ENCODE data around the gene OLR1.
"Not testable (repeated sequence)": the region's sequence is repeated elsewhere in the genome, so short reads cannot be mapped to it uniquely, and the experiment has no call there.

OLR1 gene

DNA sequence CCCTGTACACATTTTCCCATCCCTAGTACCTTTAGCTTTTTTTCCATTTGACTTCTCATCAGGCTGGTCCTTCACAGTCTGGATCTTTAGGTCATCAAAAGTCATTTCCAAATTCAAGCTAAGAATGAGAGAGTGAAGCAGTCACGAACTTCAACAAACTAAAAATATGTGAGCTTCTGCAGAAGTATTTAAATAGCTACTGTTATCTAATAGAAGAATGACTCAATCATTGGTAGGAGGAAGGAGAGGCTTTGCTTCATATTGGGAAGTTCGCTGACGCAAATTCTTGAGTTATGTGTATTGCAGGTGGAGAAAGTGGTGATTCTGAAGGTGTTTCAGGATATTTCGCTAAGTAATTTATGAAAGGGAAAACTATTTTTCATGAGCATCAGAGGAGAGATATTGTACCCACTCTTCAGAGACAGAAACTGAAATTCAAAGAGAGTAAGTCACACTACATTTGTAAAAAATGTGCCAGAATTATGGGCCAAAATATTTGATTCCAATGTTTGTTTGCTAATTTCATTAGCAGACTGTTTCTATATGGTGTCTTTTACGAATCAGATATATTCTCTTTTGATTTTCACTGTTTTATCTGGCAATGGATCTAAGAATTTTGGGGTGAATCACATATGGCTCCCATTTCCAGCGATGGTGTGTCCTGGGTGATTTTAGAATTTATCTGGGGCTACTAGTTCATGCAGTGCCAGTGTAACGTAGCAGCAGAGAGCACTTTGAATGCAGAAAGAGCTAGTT lies at the start of gene OLR1:
TSS of gene OLR1 (minus strand) at position 160 of the 756 bp plus-strand sequence. CDS start at position 105, 55 bp downstream.
- no peak for DNase-seq (ENCODE audit: low read depth, low spot score)

DNA sequence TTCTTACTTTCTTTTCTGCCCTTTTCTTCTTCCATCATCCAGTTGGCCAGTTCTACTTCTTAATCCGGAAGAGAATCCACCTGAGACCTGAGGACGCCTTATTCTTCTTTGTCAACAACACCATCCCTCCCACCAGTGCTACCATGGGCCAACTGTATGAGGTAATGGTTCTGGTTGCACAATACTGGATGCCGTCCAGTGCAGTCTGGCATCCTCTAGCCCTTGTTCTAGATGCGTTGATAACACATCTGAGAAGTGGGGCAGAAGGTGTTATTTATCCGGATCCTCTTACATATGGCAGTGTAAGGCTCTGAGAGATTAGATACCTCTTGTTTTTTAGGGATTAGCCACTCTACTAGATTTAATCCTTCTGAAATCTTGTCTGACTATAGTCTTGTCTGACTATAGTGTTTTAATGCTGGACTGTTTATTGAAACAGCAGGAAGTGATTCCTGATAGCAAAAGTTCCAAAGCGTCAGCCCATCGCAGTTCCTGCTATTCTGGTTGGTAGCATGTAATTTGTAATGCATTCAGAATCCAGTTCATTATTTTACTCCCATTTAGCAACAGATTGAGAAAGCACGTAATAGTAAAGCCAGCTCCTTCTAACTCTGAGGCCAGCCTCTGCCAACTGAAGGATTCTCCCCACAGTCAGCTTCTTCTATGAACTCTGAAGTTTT lies 48.6 kb upstream of the OLR1 start:
- no peak for DNase-seq (ENCODE audit: low read depth, low spot score)

DNA sequence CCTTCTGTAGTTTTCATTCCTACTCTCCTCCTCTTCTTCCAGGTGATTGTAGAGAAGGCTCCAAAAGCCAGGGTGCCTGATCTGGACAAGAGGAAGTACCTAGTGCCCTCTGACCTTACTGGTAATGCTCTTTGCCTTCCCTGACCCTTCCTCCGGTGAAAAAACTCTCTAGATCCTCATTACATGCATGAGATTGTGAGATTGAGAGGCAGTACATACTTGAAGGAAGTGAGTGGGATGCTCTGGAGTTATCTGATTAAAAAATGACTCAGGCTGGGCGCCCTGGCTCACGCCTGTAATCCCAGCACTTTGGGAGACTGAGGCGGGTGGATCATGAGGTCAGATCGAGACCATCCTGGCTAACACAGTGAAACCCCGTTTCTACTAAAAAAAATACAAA lies 46.1 kb upstream of the OLR1 start:
- no peak for DNase-seq (ENCODE audit: low read depth, low spot score)

DNA sequence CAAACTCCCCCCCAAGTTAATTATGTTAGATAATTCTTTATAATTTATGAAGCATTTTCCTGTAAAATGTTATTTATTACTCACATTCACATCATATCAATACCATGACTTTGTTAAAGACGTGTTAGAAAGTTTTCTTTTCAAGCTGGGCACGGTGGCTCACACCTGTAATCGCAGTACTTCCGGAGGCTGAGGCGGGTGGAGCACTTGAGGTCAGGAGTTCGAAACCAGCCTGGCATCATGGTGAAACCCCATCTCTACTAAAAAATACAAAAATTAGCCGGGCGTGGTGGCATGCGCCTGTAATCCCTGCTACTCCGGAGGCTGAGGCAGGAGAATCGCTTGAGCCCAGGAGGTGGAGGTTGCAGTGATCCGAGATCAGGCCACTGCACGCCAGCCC lies 44.0 kb upstream of the OLR1 start:
- DNase-seq (ENCODE audit: low read depth, low spot score), result not testable (repeated sequence)

DNA sequence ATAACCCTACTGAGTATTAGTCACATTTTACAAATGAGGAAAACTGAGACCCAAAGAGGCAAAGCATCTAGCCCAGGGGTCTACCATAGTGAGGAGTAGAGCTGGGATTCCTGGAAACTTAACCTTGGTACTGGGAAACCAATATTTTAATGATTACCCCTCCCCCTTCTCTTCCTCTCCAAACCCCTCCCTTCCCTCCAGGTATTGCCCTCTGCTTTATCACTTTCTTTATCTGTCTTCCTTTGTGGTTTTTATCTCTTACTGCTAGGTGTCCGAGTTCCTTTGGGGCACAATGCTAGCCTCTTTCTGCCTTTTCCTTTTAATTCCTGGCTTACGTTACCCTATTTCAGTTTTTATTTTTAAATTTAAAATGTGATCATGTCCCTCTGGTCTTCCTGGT lies 43.5 kb upstream of the OLR1 start:
- DNase-seq (ENCODE audit: low read depth, low spot score), result no peak

DNA sequence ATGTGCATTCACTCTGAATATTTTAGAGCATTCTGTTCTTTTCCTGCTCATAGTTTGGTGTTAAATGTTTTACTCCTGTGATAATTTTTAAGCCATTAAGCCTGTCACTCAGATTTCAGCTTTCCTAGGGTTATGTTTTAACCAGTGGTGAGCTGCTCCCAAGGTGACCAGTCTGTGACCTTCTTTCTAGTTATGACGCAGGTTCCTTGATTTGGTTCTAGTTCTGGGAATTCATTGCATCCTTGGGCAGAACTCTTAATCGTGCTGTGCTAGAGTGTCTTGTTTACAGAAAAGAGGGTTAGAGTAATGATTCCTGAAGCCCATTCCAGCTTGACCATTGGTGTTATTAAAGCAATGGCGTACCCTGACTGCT lies 42.9 kb upstream of the OLR1 start:
- no peak for DNase-seq (ENCODE audit: low read depth, low spot score)

DNA sequence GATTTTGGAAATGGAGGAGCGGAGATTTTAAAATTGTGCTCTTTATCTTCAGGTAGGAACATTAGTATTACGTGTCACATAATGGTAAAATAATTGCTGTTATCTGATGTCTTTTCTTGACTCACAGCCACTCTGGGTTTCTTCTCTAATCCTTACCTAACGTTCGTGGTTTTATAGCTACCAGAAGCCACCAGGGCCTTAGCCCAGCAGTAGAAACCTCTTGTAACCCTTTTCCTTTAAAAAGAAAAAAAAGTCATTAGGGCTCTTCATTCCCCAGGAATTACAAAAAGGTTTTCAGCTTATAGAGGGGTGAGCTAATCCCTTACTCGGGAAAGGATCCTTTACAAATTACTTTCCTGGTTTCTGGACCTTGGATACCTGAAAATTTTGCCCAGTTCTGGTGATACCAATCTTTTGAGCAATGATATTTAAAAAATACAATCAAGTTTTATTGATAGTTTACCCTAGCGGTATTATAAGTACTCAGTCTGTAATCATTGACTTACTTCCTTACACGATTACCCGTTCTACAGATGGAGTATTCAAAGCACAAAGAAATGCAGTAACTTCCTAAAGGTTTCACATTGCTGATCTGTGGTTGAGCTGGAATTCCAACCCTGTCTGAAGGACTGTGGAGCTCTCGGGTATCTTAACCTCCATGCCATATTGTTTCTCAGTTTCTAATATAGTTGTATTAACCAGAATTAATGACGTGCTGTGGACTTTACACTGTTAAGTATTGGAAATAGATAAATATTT lies 42.4 kb upstream of the OLR1 start:
- no peak for DNase-seq (ENCODE audit: low read depth, low spot score)

DNA sequence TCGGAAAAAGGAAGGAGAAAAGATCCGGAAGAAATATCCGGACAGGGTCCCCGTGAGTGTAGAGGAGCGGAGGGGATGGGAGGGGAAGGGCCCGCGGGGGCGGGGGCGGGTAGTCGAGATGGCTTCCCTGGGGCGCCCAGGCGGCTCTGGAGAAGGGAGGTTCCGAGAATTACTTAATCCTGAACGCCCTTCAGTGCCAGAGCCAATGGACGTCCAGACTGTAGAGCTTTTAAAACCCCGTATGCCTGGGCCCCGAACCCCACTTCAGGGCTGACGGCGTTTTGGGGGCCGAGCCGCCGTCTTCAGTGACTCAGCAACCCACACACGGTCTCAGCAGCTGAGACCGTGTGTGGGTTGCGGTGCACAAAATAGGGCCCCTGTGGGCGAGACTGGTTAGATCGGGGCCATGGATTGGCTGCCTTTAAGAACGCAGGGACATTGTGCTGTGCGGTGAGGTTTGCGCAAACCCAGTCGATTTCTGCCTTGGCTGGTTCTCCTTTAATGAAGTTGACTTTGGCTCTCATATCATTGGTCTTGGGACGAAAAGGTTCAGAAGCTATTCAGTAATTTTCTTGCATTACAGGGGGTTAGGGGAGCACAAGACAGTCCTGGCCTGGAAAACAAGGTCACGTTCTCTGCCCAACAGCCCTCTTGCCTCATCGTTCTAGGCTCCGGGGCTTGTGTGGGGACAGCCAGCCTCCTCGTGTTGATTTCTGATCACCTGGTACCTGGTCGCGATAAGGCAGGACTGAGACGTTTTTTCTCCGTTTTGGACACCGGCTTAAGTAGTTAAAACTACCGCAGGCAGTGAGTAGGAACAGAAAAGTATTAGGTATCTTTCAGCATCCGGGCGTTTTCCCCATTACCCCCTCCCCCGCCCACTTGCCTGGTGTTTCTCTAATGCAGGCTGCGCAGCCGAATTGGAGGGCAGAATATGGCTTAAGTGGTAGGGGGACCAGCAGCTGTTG lies 41.5 kb upstream of the OLR1 start:
- peak; percentile 63 for DNase-seq (ENCODE audit: low read depth, low spot score)

DNA sequence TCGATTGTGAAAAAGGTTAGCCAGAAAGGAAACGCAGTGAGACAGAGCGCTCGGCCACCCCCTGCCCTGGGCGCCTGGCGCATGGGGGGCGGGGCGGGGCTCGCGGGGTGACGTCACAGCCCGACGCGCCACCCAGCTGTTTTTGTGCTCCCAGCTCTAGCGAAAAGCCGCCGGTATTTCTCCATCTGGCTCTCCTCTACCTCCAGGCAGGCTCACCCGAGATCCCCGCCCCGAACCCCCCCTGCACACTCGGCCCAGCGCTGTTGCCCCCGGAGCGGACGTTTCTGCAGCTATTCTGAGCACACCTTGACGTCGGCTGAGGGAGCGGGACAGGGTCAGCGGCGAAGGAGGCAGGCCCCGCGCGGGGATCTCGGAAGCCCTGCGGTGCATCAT lies 40.8 kb upstream of the OLR1 start, which contains the start of gene GABARAPL1:
TSS of gene GABARAPL1 (plus strand) at position 139 of the 393 bp plus-strand sequence. CDS start at position 392, 253 bp downstream.
- DNase-seq (ENCODE audit: low read depth, low spot score), result peak; percentile 51

DNA sequence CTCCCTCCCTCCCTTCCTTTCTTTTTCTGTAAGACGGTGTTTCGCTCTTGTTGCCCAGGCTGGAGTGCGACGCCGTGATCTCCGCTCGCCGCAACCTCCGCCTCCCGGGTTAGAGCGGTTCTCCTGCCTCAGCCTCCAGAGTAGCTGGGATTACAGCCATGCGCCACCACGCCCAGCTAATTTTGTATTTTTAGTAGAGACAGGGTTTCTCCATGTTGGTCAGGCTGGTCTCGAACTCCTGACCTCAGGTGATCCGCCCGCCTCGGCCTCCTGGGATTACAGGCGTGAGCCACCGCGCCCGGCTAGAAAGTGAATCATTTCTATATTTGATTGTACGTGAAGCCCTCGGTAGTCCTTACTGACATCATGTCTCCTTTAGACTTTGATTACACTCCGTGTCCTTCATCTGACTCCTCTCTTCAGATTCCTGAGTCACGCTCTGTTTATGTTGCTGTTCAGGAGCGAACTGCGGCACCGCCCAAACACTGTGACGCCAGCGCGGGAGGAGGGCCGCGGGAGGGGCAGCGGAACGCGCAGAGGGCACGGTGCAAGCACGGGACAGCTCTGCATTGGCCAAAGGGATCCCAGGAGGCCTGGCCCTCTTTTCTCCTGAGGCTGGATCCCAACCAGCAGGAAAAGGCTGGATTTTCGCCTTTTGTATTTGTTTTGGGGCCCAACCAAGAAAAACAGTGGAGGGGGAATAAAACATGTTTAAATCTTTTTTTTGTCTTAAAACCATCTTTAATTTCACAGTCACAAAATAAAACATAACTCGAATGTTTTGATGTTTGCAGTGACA lies 40.2 kb upstream of the OLR1 start:
- DNase-seq (ENCODE audit: low read depth, low spot score), result peak; percentile 75

DNA sequence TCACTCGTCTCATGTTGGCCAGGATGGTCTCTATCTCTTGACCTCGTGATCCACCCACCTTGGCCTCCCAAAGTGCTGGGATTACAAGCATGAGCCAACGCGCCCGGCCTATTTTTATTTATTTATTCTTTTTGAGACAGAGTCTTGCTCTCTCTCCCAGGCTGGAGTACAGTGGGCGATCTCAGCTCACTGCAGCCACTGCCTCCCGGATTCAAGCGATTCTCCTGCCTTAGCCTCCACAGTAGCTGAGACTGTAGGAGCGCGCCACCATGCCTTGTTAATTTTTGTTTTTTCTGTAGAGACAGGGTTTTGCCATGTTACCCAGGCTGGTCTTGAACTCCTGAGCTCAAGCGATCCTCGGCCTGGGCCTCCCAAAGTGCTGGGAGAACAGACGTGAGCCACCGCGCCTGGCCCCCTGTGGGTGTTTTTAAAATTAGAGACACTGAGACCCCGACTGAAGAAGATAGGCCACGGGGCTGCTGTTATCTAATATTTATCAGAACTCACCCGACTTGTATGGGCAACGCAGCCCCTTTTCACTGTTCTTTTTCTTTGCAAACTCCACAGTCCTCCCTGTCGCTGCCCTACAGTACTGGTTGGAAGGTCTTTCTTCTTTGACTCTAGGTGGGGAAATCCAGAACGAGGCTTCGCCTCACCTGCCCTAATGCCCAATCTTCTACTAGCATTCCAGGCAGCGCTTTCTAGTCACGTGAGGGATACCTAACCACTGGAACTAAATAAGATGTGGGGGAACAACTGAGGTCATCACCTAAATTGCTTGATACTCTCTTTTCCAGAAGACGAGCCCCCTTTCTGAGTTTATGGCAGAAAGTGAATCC lies 39.4 kb upstream of the OLR1 start:
- no peak for DNase-seq (ENCODE audit: low read depth, low spot score)

DNA sequence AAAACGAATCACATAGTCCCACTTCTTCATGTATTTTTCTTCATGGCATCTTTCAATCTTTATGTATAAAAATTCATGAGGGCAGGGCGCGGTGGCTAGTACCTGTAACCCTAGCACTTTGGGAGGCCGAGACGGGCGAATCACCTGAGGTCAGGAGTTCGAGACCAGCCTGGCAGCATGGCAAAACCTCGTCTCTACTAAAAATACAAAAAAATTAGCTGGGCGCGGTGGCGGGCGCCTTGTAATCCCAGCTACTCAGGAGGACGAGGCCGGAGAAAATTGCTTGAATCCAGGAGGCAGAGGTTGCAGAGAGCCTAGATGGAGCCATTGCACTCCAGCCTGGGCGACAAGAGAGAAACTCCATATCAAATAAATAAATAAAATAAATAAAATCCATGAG lies 38.3 kb upstream of the OLR1 start:
- no peak for DNase-seq (ENCODE audit: low read depth, low spot score)

DNA sequence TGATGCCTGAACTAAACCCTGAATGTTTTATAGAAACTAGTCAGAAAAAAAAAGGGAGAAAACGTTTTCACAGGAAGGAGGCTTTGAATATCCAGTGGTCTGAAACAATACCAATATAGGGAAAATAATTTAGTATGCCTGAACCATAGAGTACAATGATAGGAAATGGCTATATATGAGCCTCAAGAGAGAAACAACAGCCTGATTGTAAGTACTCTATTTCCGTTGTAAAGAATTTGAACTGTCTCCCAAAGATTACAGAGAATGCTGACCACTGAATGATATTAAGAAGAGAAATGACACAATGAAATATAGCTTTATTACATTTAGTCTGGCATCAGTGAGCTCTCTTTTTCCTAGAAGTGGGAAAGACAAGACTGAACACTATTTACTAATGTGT lies 35.2 kb upstream of the OLR1 start:
- no peak for DNase-seq (ENCODE audit: low read depth, low spot score)

DNA sequence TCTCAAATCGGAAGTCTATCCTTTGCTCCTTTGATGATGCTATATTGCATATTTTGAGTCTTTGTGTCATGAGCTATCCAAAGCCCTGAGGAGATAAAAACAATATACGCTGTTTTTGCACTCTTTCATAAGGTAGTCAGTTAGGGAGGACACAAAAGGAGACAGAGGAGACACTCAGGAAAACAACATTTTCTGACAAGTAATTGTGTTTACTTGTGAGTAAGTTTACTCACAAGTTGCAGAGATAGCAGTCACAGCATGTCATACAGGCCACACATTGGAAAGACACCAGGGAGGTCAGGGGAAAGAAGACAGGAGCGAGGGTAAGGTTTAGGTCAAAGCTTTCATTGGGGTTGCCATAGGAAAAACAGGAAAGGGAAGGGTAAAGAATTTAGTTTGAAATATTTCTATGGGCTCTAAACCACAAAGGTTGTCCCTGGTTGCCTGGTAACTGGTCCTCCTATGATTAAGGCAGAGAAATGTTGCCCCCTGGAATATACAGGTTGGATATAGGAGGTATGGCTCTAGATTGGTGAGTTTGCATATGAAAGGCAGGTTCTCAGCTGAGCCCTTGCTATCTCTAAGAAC lies 33.4 kb upstream of the OLR1 start:
- DNase-seq (ENCODE audit: low read depth, low spot score), result no peak

DNA sequence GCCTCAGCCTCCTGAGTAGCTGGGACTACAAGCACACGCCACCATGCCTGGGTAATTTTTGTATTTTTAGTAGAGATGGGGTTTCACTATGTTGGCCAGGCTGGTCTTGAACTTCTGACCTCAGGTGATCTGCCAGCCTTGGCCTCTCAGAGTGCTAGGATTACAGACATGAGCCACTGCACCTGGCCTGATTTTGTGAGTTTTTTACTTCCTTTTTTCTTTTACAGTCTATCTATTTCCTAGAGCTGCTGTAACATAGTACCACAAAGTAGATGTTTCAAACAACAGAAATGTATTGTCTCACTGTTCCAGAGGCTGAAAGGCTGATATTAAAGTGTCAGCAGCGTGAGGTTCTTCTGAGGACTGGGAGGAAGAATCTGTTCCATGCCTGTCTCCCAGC lies 32.6 kb upstream of the OLR1 start:
- DNase-seq (ENCODE audit: low read depth, low spot score), result not testable (repeated sequence)

DNA sequence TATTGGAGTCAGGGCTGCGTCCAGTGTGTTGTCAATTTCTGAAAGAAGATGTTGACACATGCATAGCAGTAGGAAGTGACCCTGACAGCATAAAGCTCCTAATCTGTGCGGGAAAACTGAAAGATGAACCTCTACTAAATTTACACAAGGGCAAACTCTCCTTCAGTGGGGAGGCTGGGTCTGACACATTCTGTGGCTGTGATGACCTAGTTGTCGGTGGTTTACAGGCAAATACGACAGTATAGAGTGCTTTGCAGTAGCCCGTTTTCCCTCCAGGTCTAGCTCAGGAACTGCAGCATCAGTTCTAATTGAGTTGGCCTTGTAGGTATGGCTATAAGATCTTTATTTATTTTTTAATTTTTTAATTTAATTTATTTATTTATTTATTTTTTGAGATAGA lies 25.9 kb upstream of the OLR1 start:
- DNase-seq (ENCODE audit: low read depth, low spot score), result no peak

DNA sequence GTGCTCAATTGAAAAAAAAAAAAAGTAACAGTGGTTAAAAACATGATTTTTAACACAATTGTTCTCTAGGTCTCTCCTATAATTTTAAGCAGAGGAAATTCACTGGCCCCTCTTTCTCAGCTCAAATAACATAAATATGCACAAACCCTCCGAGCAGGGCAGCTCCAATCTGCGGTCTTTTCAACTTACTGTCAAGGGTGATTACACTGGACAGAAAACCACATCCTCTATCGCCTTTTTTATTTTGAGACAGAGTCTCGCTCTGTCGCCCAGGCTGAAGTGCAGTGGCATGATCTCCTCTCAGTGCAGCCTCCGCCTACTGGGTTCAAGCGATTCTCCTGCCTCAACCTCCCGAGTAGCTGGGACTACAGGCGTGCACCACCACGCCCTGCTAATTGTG lies 24.3 kb upstream of the OLR1 start:
- no peak for DNase-seq (ENCODE audit: low read depth, low spot score)

DNA sequence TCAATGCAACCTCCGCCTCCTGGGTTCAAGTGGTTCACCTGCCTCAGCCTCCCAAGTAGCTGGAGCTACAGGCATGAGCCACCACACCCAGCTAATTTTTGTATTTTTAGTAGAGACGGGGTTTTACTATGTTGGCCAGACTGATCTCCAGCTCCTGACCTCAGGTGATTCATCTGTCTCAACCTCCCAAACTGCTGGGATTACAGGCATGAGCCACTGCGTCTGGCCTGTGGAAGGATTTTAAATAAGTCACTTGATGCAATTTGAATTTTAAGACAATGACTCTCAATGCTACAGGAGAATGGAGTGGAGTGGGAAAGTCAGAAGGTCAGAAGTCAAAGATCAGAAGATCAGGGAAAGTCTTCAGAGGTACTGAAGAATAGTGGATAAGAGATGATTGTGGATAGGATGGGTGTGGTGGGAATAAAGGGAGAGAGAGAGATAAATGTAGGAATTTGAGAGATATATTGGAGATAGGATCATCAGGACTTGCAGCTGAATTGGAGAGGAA lies 22.3 kb upstream of the OLR1 start:
- no peak for DNase-seq (ENCODE audit: low read depth, low spot score)

DNA sequence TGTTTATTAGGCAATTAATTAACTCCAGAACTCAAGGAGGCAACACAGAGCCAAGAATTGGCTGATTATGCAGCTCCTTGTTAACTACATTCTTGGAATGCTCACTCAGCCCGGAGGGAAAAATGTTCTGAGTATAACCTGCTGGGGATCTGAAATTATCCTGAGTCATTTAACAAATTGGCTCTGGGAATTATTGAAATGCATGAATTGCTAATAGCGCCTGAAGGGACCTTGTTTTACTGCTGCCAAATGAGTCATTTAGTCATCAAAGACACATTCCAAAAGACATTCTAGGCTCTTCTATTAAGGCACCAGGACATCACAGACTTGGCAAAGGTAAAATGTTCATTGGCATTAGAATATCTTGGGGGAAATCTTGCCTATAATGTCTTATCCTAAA lies 19.9 kb upstream of the OLR1 start:
- DNase-seq (ENCODE audit: low read depth, low spot score), result no peak

Measured in activated CD4-positive, CD25-positive, alpha-beta regulatory T cell treated with anti-CD3 and anti-CD28 coated beads, Interleukin-2, amount 50 U/mL, for 16 hours (primary cell).